A673 (cell line): ENCODE data around the gene MICB. TPM values are rescaled to one million over a fixed set of nuclear protein-coding genes. Genes with fewer than 3 reads are reported as not detected.
"Not testable (repeated sequence)": the region's sequence is repeated elsewhere in the genome, so short reads cannot be mapped to it uniquely, and the experiment has no call there.

Experiments
- BruUV-seq: library from RNA; stranded (reverse); fragments of 400-500 nt; replicated peaks from 2 replicates; lab custom pipeline; 2021; lab: Mats Ljungman, UMichigan
- CTCF ChIA-PET: fragments of 300-600 bp; sonication (Branson Sonifier 250); formaldehyde crosslinking; loops from one replicate; lab custom pipeline; 2022; ENCODE audit warnings: antibody characterized with exemption; lab: Charles Lee
- POLR2A ChIA-PET: fragments of 300-600 bp; sonication (Branson Sonifier 250); formaldehyde crosslinking; loops from one replicate; lab custom pipeline; 2022; ENCODE audit warnings: antibody characterized with exemption; ENCODE audit not compliant: low non-redundant PET; lab: Charles Lee
- DNase-seq: peaks from one replicate; pipeline ENCODE4 v3.0.0-alpha.2; 2015; ENCODE audit warnings: low spot score
- H3K27ac ChIP-seq: fragments of 200-600 bp; sonication (generic); 2 replicates; pipeline ENCODE4 v1.5.1; 2016; ENCODE audit warnings: mixed run types, low read depth, mild to moderate bottlenecking, mixed read lengths, antibody characterized with exemption, low read length; ENCODE audit not compliant: poor library complexity, severe bottlenecking
- H3K27me3 ChIP-seq: fragments of 200-600 bp; sonication (generic); replicated peaks from 2 replicates; pipeline ENCODE4 v1.6.1; 2017; ENCODE audit warnings: mixed run types, low read depth, mild to moderate bottlenecking, mixed read lengths, antibody characterized with exemption, low read length; ENCODE audit not compliant: insufficient read depth, poor library complexity
- H3K36me3 ChIP-seq: fragments of 200-600 bp; sonication (generic); 2 replicates; pipeline ENCODE4 v1.6.1; 2016; ENCODE audit warnings: mixed run types, mild to moderate bottlenecking, mixed read lengths, antibody characterized with exemption, low read length; ENCODE audit not compliant: insufficient read depth, poor library complexity, severe bottlenecking
- H3K4me1 ChIP-seq: fragments of 200-600 bp; sonication (generic); 2 replicates; pipeline ENCODE4 v1.6.1; 2017; ENCODE audit warnings: mixed run types, mild to moderate bottlenecking, mixed read lengths, antibody characterized with exemption, low read length; ENCODE audit not compliant: insufficient read depth, poor library complexity, severe bottlenecking
- H3K4me3 ChIP-seq: fragments of 200-600 bp; sonication (generic); 2 replicates; pipeline ENCODE4 v1.5.1; 2016; ENCODE audit warnings: low read depth, mixed run types, mild to moderate bottlenecking, mixed read lengths, low read length; ENCODE audit not compliant: poor library complexity, severe bottlenecking
- H3K9me3 ChIP-seq: fragments of 200-600 bp; sonication (generic); 2 replicates; pipeline ENCODE4 v1.6.1; 2016; ENCODE audit warnings: mixed run types, low read depth, mild to moderate bottlenecking, mixed read lengths, antibody characterized with exemption, low read length; ENCODE audit not compliant: poor library complexity, severe bottlenecking
- EZH2 ChIP-seq: fragments of 200-600 bp; sonication (generic); IDR thresholded peaks from 2 replicates; pipeline ENCODE4 v1.6.1; 2017; ENCODE audit warnings: borderline replicate concordance, low read depth, mild to moderate bottlenecking, mixed read lengths, antibody characterized with exemption, low read length; ENCODE audit not compliant: poor library complexity, severe bottlenecking
- intact Hi-C: fragments of 100-400 bp; cut with micrococcal nuclease; formaldehyde crosslinking; loops from one replicate; pipeline ENCODE4 v1.10.0; 2022; ENCODE audit not compliant: unreplicated experiment
- total RNA-seq: library from RNA; stranded (reverse); gene quantifications from 2 replicates; pipeline ENCODE4 v1.2.3, GENCODE V29; 2021
- TF ChIP-seq, protein P1 (sequence below): fragments of 300-800, 200-600 bp; sonication (generic); conservative IDR thresholded peaks from 2 replicates; pipeline ENCODE4 v1.5.1; 2017; ENCODE audit warnings: low read depth, mild to moderate bottlenecking, antibody characterized with exemption, low read length, moderate library complexity, mixed read lengths

MICB gene
- total RNA-seq, 1 experiment from 2014 or later = 12.7 TPM

DNA sequence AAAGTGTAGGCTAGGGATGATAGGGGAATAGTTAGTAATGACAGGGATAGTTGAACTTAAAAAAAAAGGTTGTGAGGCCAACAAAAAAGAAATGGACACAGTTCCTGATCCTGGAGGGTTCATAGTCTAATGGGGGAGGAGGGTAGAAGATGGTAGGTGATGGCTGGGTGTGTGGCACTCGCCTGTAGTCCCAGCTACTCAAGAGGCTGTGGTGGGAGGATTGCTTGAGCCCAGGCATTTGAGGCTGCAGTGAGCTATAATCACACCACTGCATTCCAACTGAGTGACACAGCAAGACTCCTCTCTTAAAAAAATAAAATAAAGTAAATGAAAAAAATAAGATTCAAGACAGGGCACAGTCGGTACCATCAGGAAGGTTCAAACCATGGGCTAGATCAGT lies 2.4 kb upstream of the MICB start:
- Histone ChIP-seq H3K4me1 (peaks cover 7% of the 10 kb centered on the region), H3K27ac (peak overlapping the region; percentile 60), H3K36me3 (no peaks in the 10 kb centered on the region), H3K9me3 (no peaks in the 10 kb centered on the region), H3K27me3 (no peaks in the 10 kb centered on the region), H3K4me3 (peak overlapping the region; percentile 78)
- ChIA-PET CTCF (interaction anchor here (1.6 kb wide), 1 partner anchor 103 kb away, joined by 3 read pairs; no protein-coding TSS in a partner anchor), POLR2A (interaction anchor here (0.6 kb wide), 1 partner anchor 162 kb away, joined by 4 read pairs; no protein-coding TSS in a partner anchor)
- TSS peak; percentile 33 for BruUV-seq
- peak; percentile 16 for DNase-seq
- TF ChIP-seq, protein P1, sequence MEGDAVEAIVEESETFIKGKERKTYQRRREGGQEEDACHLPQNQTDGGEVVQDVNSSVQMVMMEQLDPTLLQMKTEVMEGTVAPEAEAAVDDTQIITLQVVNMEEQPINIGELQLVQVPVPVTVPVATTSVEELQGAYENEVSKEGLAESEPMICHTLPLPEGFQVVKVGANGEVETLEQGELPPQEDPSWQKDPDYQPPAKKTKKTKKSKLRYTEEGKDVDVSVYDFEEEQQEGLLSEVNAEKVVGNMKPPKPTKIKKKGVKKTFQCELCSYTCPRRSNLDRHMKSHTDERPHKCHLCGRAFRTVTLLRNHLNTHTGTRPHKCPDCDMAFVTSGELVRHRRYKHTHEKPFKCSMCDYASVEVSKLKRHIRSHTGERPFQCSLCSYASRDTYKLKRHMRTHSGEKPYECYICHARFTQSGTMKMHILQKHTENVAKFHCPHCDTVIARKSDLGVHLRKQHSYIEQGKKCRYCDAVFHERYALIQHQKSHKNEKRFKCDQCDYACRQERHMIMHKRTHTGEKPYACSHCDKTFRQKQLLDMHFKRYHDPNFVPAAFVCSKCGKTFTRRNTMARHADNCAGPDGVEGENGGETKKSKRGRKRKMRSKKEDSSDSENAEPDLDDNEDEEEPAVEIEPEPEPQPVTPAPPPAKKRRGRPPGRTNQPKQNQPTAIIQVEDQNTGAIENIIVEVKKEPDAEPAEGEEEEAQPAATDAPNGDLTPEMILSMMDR = no peak
- TF ChIP-seq EZH2 = no peak
- intact Hi-C loops = loop anchor here (5.0 kb wide), 1 partner anchor 47 kb away; the partner anchor contains the start of gene DDX39B

DNA sequence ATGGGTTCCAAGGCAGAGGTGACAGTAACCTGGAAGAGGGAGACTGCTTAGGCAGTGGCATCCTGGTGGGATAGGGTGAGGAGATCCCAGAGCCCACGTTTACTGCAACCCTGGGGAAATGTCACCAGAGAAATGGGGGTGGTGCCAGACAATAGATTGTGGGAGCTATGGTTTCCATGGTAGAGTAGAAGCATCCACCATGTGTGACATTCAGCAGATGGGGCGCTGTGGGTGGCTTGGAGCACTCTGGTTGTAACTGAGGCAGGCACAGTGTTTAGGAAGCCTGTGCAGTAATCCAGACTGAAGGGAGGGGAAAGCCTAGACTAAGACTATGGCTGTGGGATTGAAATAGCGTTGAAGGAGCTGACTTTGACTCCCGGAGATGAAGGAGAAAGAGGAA lies 1.1 kb upstream of the MICB start:
- H3K9me3 ChIP-seq, H3K27me3 ChIP-seq, H3K27ac ChIP-seq, BruUV-seq, CTCF ChIA-PET, DNase-seq, H3K4me1 ChIP-seq, H3K36me3 ChIP-seq: not testable (repeated sequence)
- POLR2A ChIA-PET = interaction anchor here (0.6 to 0.7 kb wide), 2 partner anchors 15 to 45 kb away, joined by 4 to 12 read pairs; partner anchors contain the start of gene DDX39B
- intact Hi-C loops = loop anchor here (5.0 kb wide), 1 partner anchor 45 kb away; the partner anchor contains the start of gene DDX39B
- H3K4me3 ChIP-seq = peak overlapping the region; percentile 48

DNA sequence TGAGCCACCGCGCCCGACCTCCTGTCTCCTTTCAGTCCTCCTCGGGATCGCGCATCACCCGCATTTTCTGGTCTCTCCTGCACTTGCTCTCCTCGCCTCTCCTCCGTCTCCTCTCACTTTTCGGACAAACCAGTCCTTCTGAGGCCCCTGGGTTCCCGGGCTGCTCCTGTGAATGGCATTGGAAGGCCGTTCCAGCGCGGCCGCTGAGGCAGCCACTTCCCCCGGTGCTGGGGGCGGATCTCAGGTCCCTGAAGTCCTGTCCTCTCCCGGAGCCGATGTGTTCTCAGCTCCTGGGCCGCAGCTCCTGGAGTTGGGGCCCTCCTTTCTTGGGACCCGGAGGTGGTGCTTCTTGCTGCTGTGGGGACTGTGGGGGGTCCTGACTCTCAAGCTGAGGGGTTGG lies 803 bp downstream of the MICB start:
- H3K9me3 ChIP-seq = no peaks in the 10 kb centered on the region
- no peak for TF ChIP-seq EZH2
- TF ChIP-seq, protein P1 = no peak
- no peaks in the 10 kb centered on the region for H3K36me3 ChIP-seq
- H3K4me1 ChIP-seq = peaks cover 7% of the 10 kb centered on the region
- ChIA-PET CTCF (no interaction called here), POLR2A (interaction anchor here (0.6 kb wide), 1 partner anchor 474 kb away, joined by 9 read pairs; a partner anchor contains a TSS)
- BruUV-seq = no TSS peak
- DNase-seq = peak; percentile 16
- intact Hi-C loops = loop anchor here (5.0 kb wide), 1 partner anchor 44 kb away; the partner anchor contains the start of gene DDX39B
- H3K4me3 ChIP-seq = peak overlapping the region; percentile 17
- H3K27me3 ChIP-seq = no peaks in the 10 kb centered on the region
- no peak overlapping the region for H3K27ac ChIP-seq

DNA sequence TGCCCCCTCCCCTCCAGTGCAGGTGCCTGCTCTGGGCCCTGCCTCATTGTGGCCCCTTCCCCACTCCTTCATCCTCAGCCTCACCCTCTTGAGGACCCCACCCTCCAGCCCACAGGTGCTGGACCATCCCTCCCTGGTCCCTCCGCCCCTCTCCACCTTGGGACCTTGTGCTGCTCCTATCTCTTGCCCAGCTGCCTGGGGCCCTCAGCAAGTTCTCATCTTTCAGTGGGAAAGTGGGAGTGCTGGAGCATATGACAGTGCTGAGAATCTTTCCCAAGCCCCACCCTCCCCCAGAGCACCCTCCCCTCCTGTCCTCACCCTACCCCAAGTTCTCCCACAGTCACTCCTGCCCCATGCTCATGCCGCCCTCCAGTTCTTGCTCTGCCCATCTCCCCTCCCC lies 1.7 kb downstream of the MICB start:
- intact Hi-C loops = loop anchor here (5.0 kb wide), 1 partner anchor 43 kb away; the partner anchor contains the start of gene DDX39B
- H3K27ac ChIP-seq, BruUV-seq, DNase-seq, H3K9me3 ChIP-seq, POLR2A ChIA-PET, H3K27me3 ChIP-seq, H3K4me1 ChIP-seq, H3K4me3 ChIP-seq, CTCF ChIA-PET, H3K36me3 ChIP-seq: not testable (repeated sequence)
